SK-N-SH (cell line): ENCODE results near the gene OBI1. TPM values are rescaled to one million over a fixed set of nuclear protein-coding genes. Genes with fewer than 3 reads are reported as not detected.

Source experiments
- CTCF ChIA-PET: fragments of 300-600, 350-600 bp; formaldehyde crosslinking; extraction: SDS; loops from one replicate; lab custom pipeline; 2021; lab: Yijun Ruan, JAX
- POLR2A ChIA-PET: fragments of 350-600 bp; sonication (Branson Sonifier 250); formaldehyde crosslinking; extraction: SDS; loops from one replicate; lab custom pipeline; 2020; ENCODE audit warnings: antibody characterized with exemption, inconsistent platforms; lab: Yijun Ruan, JAX
- DNase-seq: peaks from one replicate; pipeline ENCODE4 v3.0.0; 2012
- H2AFZ ChIP-seq: fragments of 200-600 bp; sonication (generic); 2 replicates; pipeline ENCODE4 v1.8.1; 2016; ENCODE audit warnings: antibody characterized with exemption, mild to moderate bottlenecking, low read depth
- H3F3A ChIP-seq: fragments of 200-600 bp; sonication (generic); replicated peaks from 2 replicates; pipeline ENCODE3; 2016; ENCODE audit warnings: antibody characterized with exemption, mild to moderate bottlenecking; ENCODE audit not compliant: insufficient read depth
- H3K27ac ChIP-seq, 2 experiments: fragments of 200-500 bp in 1 of 2; fragments of 200-600 bp in 1 of 2; sonication (Bioruptor generic) in 1 of 2; sonication (generic), shearing (Covaris generic) in 1 of 2; 2 replicates each; pipeline versions ENCODE4 v1.5.1 to v1.6.1; 2014 to 2016; ENCODE audit warnings: low read depth in 2 of 2, inconsistent platforms in 1 of 2, low read length in 1 of 2, mild to moderate bottlenecking in 1 of 2, mixed read lengths in 1 of 2
- H3K27me3 ChIP-seq: fragments of 200-600 bp; sonication (generic), shearing (Covaris generic); 2 replicates; pipeline ENCODE4 v1.6.1; 2016; ENCODE audit warnings: mixed run types; ENCODE audit not compliant: insufficient read depth
- H3K36me3 ChIP-seq, 2 experiments: fragments of 200-500 bp in 1 of 2; fragments of 200-600 bp in 1 of 2; sonication (Bioruptor generic) in 1 of 2; sonication (generic) in 1 of 2; replicated peaks in 1 of 2; 2 replicates each; pipeline versions ENCODE3 to v1.5.1; 2014 to 2016; ENCODE audit warnings: low read length in 1 of 2, mild to moderate bottlenecking in 1 of 2; ENCODE audit not compliant: insufficient read depth in 2 of 2, control insufficient read depth in 1 of 2
- H3K4me1 ChIP-seq, 2 experiments: fragments of 200-500 bp in 1 of 2; fragments of 200-600 bp in 1 of 2; sonication (Bioruptor generic) in 1 of 2; sonication (generic), shearing (Covaris generic) in 1 of 2; 2 replicates each; pipeline versions ENCODE4 v1.5.1 to v1.6.1; 2014 to 2016; ENCODE audit warnings: low read depth in 1 of 2, low read length in 1 of 2, mixed run types in 1 of 2; ENCODE audit not compliant: insufficient read depth in 2 of 2, control insufficient read depth in 1 of 2
- H3K4me2 ChIP-seq: fragments of 200-600 bp; sonication (generic), shearing (Covaris generic); 2 replicates; pipeline ENCODE4 v1.6.1; 2017; ENCODE audit warnings: mixed run types
- H3K4me3 ChIP-seq, 2 experiments: fragments of 200-500 bp in 1 of 2; fragments of 200-600 bp in 1 of 2; sonication (Bioruptor generic) in 1 of 2; sonication (generic), shearing (Covaris generic) in 1 of 2; 2 replicates each; pipeline versions ENCODE4 v1.5.1 to v1.8.1; 2014 to 2016; ENCODE audit warnings: low read depth in 2 of 2, inconsistent platforms in 1 of 2, low read length in 1 of 2, mild to moderate bottlenecking in 1 of 2, mixed read lengths in 1 of 2, moderate library complexity in 1 of 2
- H3K79me2 ChIP-seq: fragments of 200-600 bp; sonication (generic); 2 replicates; pipeline ENCODE4 v1.8.1; 2017; ENCODE audit warnings: mild to moderate bottlenecking; ENCODE audit not compliant: insufficient read depth
- H3K9ac ChIP-seq: fragments of 200-600 bp; sonication (generic); 2 replicates; pipeline ENCODE4 v1.6.1; 2017; ENCODE audit warnings: mixed run types
- H3K9me2 ChIP-seq: fragments of 200-600 bp; sonication (generic); 2 replicates; pipeline ENCODE4 v1.6.1; 2017; ENCODE audit warnings: mixed run types
- H3K9me3 ChIP-seq: fragments of 200-600 bp; sonication (generic); 2 replicates; pipeline ENCODE4 v1.6.1; 2017; ENCODE audit warnings: mixed run types, mild to moderate bottlenecking, moderate library complexity
- H4K20me1 ChIP-seq: fragments of 200-600 bp; sonication (generic); 2 replicates; pipeline ENCODE4 v1.6.1; 2017; ENCODE audit warnings: mild to moderate bottlenecking, mixed run types; ENCODE audit not compliant: insufficient read depth
- CHD2 ChIP-seq: fragments of 150-350 bp; IDR thresholded peaks from 2 replicates; pipeline ENCODE4 v1.6.1; 2018; ENCODE audit warnings: low read length; ENCODE audit not compliant: partially characterized antibody
- ELF1 ChIP-seq: IDR thresholded peaks from 2 replicates; pipeline ENCODE4 v1.4.0; 2012
- EP300 ChIP-seq, 2 experiments: IDR thresholded peaks; 2 replicates each; pipeline versions ENCODE4 v1.4.0 to v1.6.1; 2012; ENCODE audit warnings: borderline replicate concordance in 1 of 2, low read depth in 1 of 2, low read length in 1 of 2
- FOSL2 ChIP-seq: IDR thresholded peaks from 2 replicates; pipeline ENCODE4 v1.4.0; 2012; ENCODE audit warnings: low read depth, mild to moderate bottlenecking, moderate library complexity, borderline replicate concordance
- GATA2 ChIP-seq: sonication (generic); formaldehyde crosslinking; IDR thresholded peaks from 2 replicates; pipeline ENCODE4 v1.5.0; 2020; ENCODE audit warnings: mild to moderate bottlenecking, missing genetic modification reagents
- JUND ChIP-seq: IDR thresholded peaks from 2 replicates; pipeline ENCODE4 v1.4.0; 2012
- MEF2A ChIP-seq: IDR thresholded peaks from 2 replicates; pipeline ENCODE4 v1.4.0; 2012; ENCODE audit warnings: low read depth, borderline replicate concordance
- POLR2AphosphoS5 ChIP-seq: IDR thresholded peaks from 2 replicates; pipeline ENCODE4 v1.6.1; 2012; ENCODE audit warnings: low read depth, low read length
- RAD21 ChIP-seq: IDR thresholded peaks from 2 replicates; pipeline ENCODE4 v1.6.1; 2012; ENCODE audit warnings: mild to moderate bottlenecking, low read length
- RCOR1 ChIP-seq: fragments of 150-350 bp; IDR thresholded peaks from 2 replicates; pipeline ENCODE4 v1.6.1; 2017; ENCODE audit warnings: antibody characterized with exemption, low read length
- RXRA ChIP-seq: IDR thresholded peaks from 2 replicates; pipeline ENCODE4 v1.4.0; 2012; ENCODE audit warnings: low read depth, mild to moderate bottlenecking, borderline replicate concordance
- TAF1 ChIP-seq: IDR thresholded peaks from 2 replicates; pipeline ENCODE4 v1.6.1; 2012; ENCODE audit warnings: low read depth, mild to moderate bottlenecking, low read length, moderate library complexity, borderline replicate concordance
- TCF12 ChIP-seq: IDR thresholded peaks from 2 replicates; pipeline ENCODE4 v1.4.0; 2012
- TEAD4 ChIP-seq: IDR thresholded peaks from 2 replicates; pipeline ENCODE4 v1.4.0; 2012; ENCODE audit warnings: mild to moderate bottlenecking, borderline replicate concordance; ENCODE audit not compliant: insufficient read depth
- WGBS: methylation state at CpG from one replicate; pipeline ENCODE4 v1.1.6; 2017; ENCODE audit warnings: low lambda C conversion rate; 5-methylcytosine and 5-hydroxymethylcytosine counted together
- polyA plus RNA-seq, 3 experiments: library from polyadenylated mRNA; depleted of rRNA; stranded (reverse); fragments of >200 nt; gene quantifications; 2 replicates each; pipeline ENCODE4 v1.2.3, GENCODE V29; 2012
- TF ChIP-seq, protein P1 (sequence below): IDR thresholded peaks from 2 replicates; pipeline ENCODE4 v1.4.0; 2012; ENCODE audit warnings: low read depth, borderline replicate concordance
- TF ChIP-seq, protein P2 (sequence below): IDR thresholded peaks from 2 replicates; pipeline ENCODE4 v1.6.1; 2012; ENCODE audit warnings: mild to moderate bottlenecking, low read depth, low read length, moderate library complexity
- TF ChIP-seq, protein P3 (sequence below): IDR thresholded peaks from 2 replicates; pipeline ENCODE4 v1.4.0; 2012; ENCODE audit warnings: low read depth, borderline replicate concordance
- TF ChIP-seq, protein P4 (sequence below): fragments of 150-350 bp; IDR thresholded peaks from 2 replicates; pipeline ENCODE4 v1.6.1; 2016; ENCODE audit warnings: mild to moderate bottlenecking, low read depth, low read length
- TF ChIP-seq, protein P5 (sequence below): fragments of 200-600 bp; sonication (generic); IDR thresholded peaks from 2 replicates; pipeline ENCODE4 v1.6.1; 2017; ENCODE audit warnings: antibody characterized with exemption, mild to moderate bottlenecking, moderate library complexity

OBI1 gene
- polyA plus RNA-seq, 1 of the 3 experiments (the other 2 are of a cell fraction): 1.8 TPM

DNA sequence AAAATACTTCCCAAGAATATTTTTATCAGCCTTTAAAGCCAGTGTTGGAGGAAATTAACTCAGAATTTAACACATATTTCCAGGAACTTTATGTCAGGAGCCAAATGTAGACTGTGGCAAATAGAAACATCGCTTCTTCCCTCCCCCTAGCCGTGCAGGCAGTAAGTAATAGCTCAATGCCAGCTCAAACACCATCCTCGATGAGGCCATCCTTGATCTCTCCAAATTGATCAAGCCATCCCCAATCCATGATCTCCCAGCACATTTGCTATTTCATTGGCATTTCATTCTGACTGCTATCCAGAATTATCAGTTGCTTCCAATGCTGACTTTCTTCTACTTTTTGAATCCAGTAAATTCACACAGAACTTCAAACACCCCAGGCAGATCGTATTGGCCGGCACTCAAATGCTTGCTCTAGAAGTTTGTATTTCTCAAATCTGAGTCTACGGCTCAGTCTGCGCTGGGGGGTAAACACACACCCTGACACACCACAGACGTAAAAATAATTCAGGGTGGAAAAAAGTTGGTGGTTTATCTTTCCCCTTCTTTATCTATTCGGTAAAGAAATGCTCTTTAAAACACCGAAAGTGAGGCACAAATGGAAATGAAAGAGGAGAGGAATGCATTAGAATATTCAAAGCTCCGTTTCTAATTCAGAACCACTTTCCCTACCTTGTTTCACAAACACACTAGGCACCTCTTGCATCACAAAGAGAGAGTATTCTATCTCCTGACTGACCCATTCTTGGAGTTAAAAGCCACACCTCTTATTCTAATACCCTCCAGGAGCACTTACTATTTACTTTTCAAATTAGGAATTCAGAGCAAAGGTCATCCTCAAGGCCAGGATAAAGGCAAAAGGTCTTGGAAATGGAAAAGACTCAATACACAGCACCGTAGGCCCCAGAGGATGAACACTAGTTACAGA is 991 bp downstream of the OBI1 start:
- Histone ChIP-seq H3K9me2 (no peaks in the 10 kb centered on the region), H3K79me2 (peaks cover 58% of the 10 kb centered on the region), H4K20me1 (peaks cover 12% of the 10 kb centered on the region; the same call in 1 of the 2 replicates), H3K9me3 (no peaks in the 10 kb centered on the region), H3K4me2 (peak overlapping the region; percentile 78), H3K4me1 (peaks cover 0 to 7% of the 10 kb centered on the region in 2 experiments; a peak in 2 of 4 replicates), H3K36me3 (peaks cover 0 to 6% of the 10 kb centered on the region in 2 experiments), H2AFZ (peak overlapping the region; percentile 98; the same call in 1 of the 2 replicates), H3K27me3 (no peaks in the 10 kb centered on the region), H3K27ac (peak overlapping the region; percentile 62 to 88), H3K4me3 (peak overlapping the region; percentile 93 to 96), H3K9ac (peak overlapping the region; percentile 78), H3F3A (no peaks in the 10 kb centered on the region)
- DNase-seq: peak; percentile 22
- WGBS: 16% methylated on average over 12 of the region's 12 CpGs
- TF ChIP-seq JUND (no peak), EP300 (IDR thresholded peaks at IDR 0.05; ENCODE audit: borderline replicate concordance in 1 of 2, low read depth in 1 of 2, low read length in 1 of 2) (no peak), CHD2 (no peak), ELF1 (no peak), TAF1 (no peak), GATA2 (CRISPR knock-in tag) (no peak), TEAD4 (no peak), MEF2A (no peak), POLR2AphosphoS5 (no peak), RAD21 (no peak), RCOR1 (no peak), FOSL2 (no peak), TCF12 (no peak), RXRA (no peak)
- TF ChIP-seq, protein P1, sequence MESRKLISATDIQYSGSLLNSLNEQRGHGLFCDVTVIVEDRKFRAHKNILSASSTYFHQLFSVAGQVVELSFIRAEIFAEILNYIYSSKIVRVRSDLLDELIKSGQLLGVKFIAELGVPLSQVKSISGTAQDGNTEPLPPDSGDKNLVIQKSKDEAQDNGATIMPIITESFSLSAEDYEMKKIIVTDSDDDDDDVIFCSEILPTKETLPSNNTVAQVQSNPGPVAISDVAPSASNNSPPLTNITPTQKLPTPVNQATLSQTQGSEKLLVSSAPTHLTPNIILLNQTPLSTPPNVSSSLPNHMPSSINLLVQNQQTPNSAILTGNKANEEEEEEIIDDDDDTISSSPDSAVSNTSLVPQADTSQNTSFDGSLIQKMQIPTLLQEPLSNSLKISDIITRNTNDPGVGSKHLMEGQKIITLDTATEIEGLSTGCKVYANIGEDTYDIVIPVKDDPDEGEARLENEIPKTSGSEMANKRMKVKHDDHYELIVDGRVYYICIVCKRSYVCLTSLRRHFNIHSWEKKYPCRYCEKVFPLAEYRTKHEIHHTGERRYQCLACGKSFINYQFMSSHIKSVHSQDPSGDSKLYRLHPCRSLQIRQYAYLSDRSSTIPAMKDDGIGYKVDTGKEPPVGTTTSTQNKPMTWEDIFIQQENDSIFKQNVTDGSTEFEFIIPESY: no peak
- TF ChIP-seq, protein P2, sequence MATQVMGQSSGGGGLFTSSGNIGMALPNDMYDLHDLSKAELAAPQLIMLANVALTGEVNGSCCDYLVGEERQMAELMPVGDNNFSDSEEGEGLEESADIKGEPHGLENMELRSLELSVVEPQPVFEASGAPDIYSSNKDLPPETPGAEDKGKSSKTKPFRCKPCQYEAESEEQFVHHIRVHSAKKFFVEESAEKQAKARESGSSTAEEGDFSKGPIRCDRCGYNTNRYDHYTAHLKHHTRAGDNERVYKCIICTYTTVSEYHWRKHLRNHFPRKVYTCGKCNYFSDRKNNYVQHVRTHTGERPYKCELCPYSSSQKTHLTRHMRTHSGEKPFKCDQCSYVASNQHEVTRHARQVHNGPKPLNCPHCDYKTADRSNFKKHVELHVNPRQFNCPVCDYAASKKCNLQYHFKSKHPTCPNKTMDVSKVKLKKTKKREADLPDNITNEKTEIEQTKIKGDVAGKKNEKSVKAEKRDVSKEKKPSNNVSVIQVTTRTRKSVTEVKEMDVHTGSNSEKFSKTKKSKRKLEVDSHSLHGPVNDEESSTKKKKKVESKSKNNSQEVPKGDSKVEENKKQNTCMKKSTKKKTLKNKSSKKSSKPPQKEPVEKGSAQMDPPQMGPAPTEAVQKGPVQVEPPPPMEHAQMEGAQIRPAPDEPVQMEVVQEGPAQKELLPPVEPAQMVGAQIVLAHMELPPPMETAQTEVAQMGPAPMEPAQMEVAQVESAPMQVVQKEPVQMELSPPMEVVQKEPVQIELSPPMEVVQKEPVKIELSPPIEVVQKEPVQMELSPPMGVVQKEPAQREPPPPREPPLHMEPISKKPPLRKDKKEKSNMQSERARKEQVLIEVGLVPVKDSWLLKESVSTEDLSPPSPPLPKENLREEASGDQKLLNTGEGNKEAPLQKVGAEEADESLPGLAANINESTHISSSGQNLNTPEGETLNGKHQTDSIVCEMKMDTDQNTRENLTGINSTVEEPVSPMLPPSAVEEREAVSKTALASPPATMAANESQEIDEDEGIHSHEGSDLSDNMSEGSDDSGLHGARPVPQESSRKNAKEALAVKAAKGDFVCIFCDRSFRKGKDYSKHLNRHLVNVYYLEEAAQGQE: no peak
- TF ChIP-seq, protein P3, sequence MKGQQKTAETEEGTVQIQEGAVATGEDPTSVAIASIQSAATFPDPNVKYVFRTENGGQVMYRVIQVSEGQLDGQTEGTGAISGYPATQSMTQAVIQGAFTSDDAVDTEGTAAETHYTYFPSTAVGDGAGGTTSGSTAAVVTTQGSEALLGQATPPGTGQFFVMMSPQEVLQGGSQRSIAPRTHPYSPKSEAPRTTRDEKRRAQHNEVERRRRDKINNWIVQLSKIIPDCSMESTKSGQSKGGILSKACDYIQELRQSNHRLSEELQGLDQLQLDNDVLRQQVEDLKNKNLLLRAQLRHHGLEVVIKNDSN: no peak
- TF ChIP-seq, protein P4, sequence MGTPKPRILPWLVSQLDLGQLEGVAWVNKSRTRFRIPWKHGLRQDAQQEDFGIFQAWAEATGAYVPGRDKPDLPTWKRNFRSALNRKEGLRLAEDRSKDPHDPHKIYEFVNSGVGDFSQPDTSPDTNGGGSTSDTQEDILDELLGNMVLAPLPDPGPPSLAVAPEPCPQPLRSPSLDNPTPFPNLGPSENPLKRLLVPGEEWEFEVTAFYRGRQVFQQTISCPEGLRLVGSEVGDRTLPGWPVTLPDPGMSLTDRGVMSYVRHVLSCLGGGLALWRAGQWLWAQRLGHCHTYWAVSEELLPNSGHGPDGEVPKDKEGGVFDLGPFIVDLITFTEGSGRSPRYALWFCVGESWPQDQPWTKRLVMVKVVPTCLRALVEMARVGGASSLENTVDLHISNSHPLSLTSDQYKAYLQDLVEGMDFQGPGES: no peak
- TF ChIP-seq, protein P5, sequence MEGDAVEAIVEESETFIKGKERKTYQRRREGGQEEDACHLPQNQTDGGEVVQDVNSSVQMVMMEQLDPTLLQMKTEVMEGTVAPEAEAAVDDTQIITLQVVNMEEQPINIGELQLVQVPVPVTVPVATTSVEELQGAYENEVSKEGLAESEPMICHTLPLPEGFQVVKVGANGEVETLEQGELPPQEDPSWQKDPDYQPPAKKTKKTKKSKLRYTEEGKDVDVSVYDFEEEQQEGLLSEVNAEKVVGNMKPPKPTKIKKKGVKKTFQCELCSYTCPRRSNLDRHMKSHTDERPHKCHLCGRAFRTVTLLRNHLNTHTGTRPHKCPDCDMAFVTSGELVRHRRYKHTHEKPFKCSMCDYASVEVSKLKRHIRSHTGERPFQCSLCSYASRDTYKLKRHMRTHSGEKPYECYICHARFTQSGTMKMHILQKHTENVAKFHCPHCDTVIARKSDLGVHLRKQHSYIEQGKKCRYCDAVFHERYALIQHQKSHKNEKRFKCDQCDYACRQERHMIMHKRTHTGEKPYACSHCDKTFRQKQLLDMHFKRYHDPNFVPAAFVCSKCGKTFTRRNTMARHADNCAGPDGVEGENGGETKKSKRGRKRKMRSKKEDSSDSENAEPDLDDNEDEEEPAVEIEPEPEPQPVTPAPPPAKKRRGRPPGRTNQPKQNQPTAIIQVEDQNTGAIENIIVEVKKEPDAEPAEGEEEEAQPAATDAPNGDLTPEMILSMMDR: no peak
- ChIA-PET POLR2A (no interaction called here), CTCF (no interaction called here)
